Ishikawa (cell line): ENCODE measurements around the gene MYRFL.

ENCODE experiments used
- CREB1 ChIP-seq: IDR thresholded peaks from 2 replicates; pipeline ENCODE4 v1.6.1; 2012; ENCODE audit warnings: low read depth
- MAX ChIP-seq: IDR thresholded peaks from 2 replicates; pipeline ENCODE4 v1.6.1; 2012
- NFIC ChIP-seq: IDR thresholded peaks from 2 replicates; pipeline ENCODE4 v1.6.1; 2012
- RAD21 ChIP-seq: IDR thresholded peaks from 2 replicates; pipeline ENCODE4 v1.6.1; 2012; ENCODE audit warnings: low read depth
- TCF12 ChIP-seq: IDR thresholded peaks from 2 replicates; pipeline ENCODE4 v1.6.1; 2012; ENCODE audit warnings: low read depth
- YY1 ChIP-seq: IDR thresholded peaks from 2 replicates; pipeline ENCODE4 v1.6.1; 2012; ENCODE audit warnings: low read depth
- ZBTB7A ChIP-seq: IDR thresholded peaks from 2 replicates; pipeline ENCODE4 v1.6.1; 2012; ENCODE audit warnings: low read depth

GRCh38 chr12:69901221-69901905 lies 76.3 kb downstream of the MYRFL start:
- no peak for TF ChIP-seq MAX
- no peak for TF ChIP-seq ZBTB7A
- no peak for TF ChIP-seq RAD21
- TF ChIP-seq CREB1 = no peak
- TF ChIP-seq YY1 = no peak
- no peak for TF ChIP-seq NFIC
- TF ChIP-seq TCF12 = no peak
